Keratinocyte (primary cell): ENCODE results near the gene ITIH6. TPM values are rescaled to one million over a fixed set of nuclear protein-coding genes. Genes with fewer than 3 reads are reported as not detected.

Experiments used
- DNase-seq: peaks from one replicate; pipeline ENCODE4 v3.0.0-alpha.2; 2011; ENCODE audit warnings: low read depth, missing footprints, low spot score
- FAIRE-seq: peaks from 2 replicates; lab custom pipeline; 2011; peaks lifted over from hg19 to GRCh38; lab: Jason Lieb, UNC
- H2AFZ ChIP-seq: 2 replicates; pipeline ENCODE4 v1.6.0; 2012; ENCODE audit warnings: low read length, control low read depth, inconsistent platforms; ENCODE audit not compliant: control insufficient read depth
- H3K27ac ChIP-seq: 2 replicates; pipeline ENCODE4 v1.5.1; 2011; ENCODE audit warnings: low read length; ENCODE audit not compliant: control insufficient read depth, insufficient read depth
- H3K27me3 ChIP-seq: 3 replicates; pipeline ENCODE4 v1.6.0; 2011; ENCODE audit warnings: low read length; ENCODE audit not compliant: control insufficient read depth, insufficient read depth; ENCODE audit errors: extremely low read depth
- H3K36me3 ChIP-seq, 2 experiments: 2 replicates in 1 of 2; 3 replicates in 1 of 2; pipeline ENCODE4 v1.5.1; 2011; ENCODE audit warnings: low read length in 2 of 2, mild to moderate bottlenecking in 1 of 2; ENCODE audit not compliant: control insufficient read depth in 2 of 2, insufficient read depth in 2 of 2; ENCODE audit errors: extremely low read depth in 1 of 2
- H3K4me1 ChIP-seq: 3 replicates; pipeline ENCODE4 v1.5.1; 2011; ENCODE audit warnings: low read length; ENCODE audit not compliant: control insufficient read depth, insufficient read depth; ENCODE audit errors: extremely low read depth
- H3K4me2 ChIP-seq: 3 replicates; pipeline ENCODE4 v1.6.0; 2011; ENCODE audit warnings: low read depth, low read length; ENCODE audit not compliant: control insufficient read depth, insufficient read depth; ENCODE audit errors: extremely low read depth
- H3K4me3 ChIP-seq, 3 experiments: fragments of 200-600 bp in 1 of 3; sonication (generic) in 1 of 3; 2 replicates in 2 of 3; 3 replicates in 1 of 3; pipeline ENCODE4 v1.5.1; 2011 to 2016; ENCODE audit warnings: low read length in 3 of 3, mild to moderate bottlenecking in 3 of 3, control low read depth in 2 of 3, inconsistent platforms in 1 of 3, low read depth in 1 of 3, mixed read lengths in 1 of 3, mixed run types in 1 of 3, moderate library complexity in 1 of 3; ENCODE audit not compliant: control insufficient read depth in 2 of 3, insufficient read depth in 2 of 3; ENCODE audit errors: extremely low read depth in 1 of 3
- H3K79me2 ChIP-seq: 2 replicates; pipeline ENCODE4 v1.6.0; 2012; ENCODE audit warnings: low read length; ENCODE audit not compliant: control insufficient read depth, insufficient read depth
- H3K9ac ChIP-seq: 3 replicates; pipeline ENCODE4 v1.6.0; 2011; ENCODE audit warnings: low read length; ENCODE audit not compliant: control insufficient read depth, insufficient read depth; ENCODE audit errors: extremely low read depth
- H3K9me1 ChIP-seq: 3 replicates; pipeline ENCODE4 v1.6.0; 2011; ENCODE audit warnings: low read length; ENCODE audit not compliant: control insufficient read depth, insufficient read depth; ENCODE audit errors: extremely low read depth
- H3K9me3 ChIP-seq: 2 replicates; pipeline ENCODE4 v1.5.1; 2012; ENCODE audit warnings: low read depth, low read length; ENCODE audit not compliant: control insufficient read depth
- H4K20me1 ChIP-seq: 3 replicates; pipeline ENCODE4 v1.6.0; 2011; ENCODE audit warnings: low read length; ENCODE audit not compliant: control insufficient read depth, insufficient read depth; ENCODE audit errors: extremely low read depth
- EZH2 ChIP-seq: IDR thresholded peaks from one replicate; pipeline ENCODE4 v1.6.1; 2012; ENCODE audit warnings: inconsistent platforms, mild to moderate bottlenecking, low read length, moderate library complexity
- dilution Hi-C: fragments of 300-500 bp; cut with MboI; formaldehyde crosslinking; loops from one replicate; pipeline ENCODE4 v1.7.0; 2020; ENCODE audit warnings: low sequenced_read_pairs; ENCODE audit not compliant: extremely low pct_ligation_motif_present
- polyA plus RNA-seq, 5 experiments: library from polyadenylated mRNA; depleted of rRNA in 3 of 5; stranded (reverse) in 3 of 5; stranded (forward) in 1 of 5; unstranded in 1 of 5; fragments of >200 nt; gene quantifications; 1 replicate in 1 of 5; 2 replicates in 3 of 5; 3 replicates in 1 of 5; pipeline versions ENCODE4 v1.2.1 to v1.2.3, GENCODE V29; 2011 to 2012; ENCODE audit warnings: missing spikeins in 2 of 5, low read depth in 1 of 5, low replicate concordance in 1 of 5
- TF ChIP-seq, protein P1 (sequence below), 3 experiments: IDR thresholded peaks in 1 of 3; conservative IDR thresholded peaks in 1 of 3; optimal IDR thresholded peaks in 1 of 3; 2 replicates in 2 of 3; 3 replicates in 1 of 3; pipeline versions ENCODE3 to v1.5.1; 2011; ENCODE audit warnings: low read length in 3 of 3, mild to moderate bottlenecking in 3 of 3, moderate library complexity in 2 of 3, control low read depth in 1 of 3, inconsistent platforms in 1 of 3; ENCODE audit not compliant: insufficient read depth in 2 of 3; ENCODE audit errors: extremely low read depth in 1 of 3

ITIH6 gene
- polyA plus RNA-seq, 1 donor (not counting 4 experiments of a cell fraction or from before 2014, with no cell fraction given) = not detected

DNA sequence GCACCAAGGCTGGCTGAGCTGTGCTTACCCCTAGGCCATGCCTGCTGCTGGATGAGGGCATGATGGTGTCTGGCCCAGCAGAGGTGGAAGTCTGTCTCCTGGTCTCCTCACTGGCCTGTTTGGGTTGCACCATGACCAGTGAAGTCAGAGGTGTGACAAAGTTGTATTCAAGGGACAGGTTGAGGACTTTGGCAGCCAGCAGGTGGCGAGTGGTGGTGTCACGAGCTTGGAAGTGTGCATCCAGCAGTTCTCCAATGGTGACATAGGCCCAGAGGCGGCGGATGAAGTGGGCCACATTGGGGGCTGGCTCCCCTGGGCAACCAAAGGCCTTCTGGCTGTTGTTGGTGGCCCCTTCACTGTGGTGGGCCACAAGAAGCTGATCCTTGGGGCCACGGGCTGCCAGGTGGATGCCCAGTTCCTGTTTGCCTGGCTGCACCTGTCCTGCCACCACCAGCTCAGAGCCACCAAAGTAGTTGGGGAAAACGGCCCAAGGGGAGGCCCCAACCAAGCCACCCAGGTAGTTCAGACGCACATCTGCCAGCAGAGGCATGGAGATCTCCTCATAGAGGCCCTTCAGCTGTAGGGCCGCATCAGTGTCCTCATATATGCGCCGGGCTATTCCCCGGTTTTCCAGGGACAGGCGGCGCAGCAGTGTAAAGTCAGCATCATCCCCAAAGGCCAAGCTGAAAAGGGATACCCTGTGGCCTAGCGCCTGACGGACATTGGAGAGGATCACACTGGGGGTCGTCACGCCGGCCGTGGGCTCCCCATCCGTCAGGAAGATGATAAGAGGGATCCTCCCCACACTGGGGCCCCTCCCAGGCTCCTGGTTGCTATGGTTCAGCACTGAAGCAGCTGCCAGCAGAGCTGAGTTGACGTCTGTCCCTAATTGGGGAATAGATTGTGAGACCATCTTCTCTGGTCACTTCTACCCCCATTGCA lies 39.7 kb downstream of the ITIH6 start:
- TF ChIP-seq, protein P1, sequence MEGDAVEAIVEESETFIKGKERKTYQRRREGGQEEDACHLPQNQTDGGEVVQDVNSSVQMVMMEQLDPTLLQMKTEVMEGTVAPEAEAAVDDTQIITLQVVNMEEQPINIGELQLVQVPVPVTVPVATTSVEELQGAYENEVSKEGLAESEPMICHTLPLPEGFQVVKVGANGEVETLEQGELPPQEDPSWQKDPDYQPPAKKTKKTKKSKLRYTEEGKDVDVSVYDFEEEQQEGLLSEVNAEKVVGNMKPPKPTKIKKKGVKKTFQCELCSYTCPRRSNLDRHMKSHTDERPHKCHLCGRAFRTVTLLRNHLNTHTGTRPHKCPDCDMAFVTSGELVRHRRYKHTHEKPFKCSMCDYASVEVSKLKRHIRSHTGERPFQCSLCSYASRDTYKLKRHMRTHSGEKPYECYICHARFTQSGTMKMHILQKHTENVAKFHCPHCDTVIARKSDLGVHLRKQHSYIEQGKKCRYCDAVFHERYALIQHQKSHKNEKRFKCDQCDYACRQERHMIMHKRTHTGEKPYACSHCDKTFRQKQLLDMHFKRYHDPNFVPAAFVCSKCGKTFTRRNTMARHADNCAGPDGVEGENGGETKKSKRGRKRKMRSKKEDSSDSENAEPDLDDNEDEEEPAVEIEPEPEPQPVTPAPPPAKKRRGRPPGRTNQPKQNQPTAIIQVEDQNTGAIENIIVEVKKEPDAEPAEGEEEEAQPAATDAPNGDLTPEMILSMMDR (optimal IDR thresholded peaks at IDR 0.05 in 1 of 3, IDR thresholded peaks at IDR 0.05 in 1 of 3, conservative IDR thresholded peaks at IDR 0.05 in 1 of 3; ENCODE audit: extremely low read depth in 1 of 3, insufficient read depth in 2 of 3, low read length in 3 of 3) = no peak
- no peak for TF ChIP-seq EZH2
- dilution Hi-C loops = no loop called here
- H2AFZ ChIP-seq = no peak overlapping the region
- DNase-seq (no peak), FAIRE-seq (no peak)
- no peaks in the 10 kb centered on the region for H3K4me1 ChIP-seq
- H4K20me1 ChIP-seq = no peaks in the 10 kb centered on the region
- H3K27ac ChIP-seq = no peak overlapping the region
- no peaks in the 10 kb centered on the region for H3K79me2 ChIP-seq
- no peaks in the 10 kb centered on the region for H3K9me3 ChIP-seq
- H3K9me1 ChIP-seq = no peaks in the 10 kb centered on the region
- H3K4me2 ChIP-seq = no peak overlapping the region
- H3K27me3 ChIP-seq = no peaks in the 10 kb centered on the region
- no peak overlapping the region for H3K9ac ChIP-seq
- no peak overlapping the region for H3K4me3 ChIP-seq
- H3K36me3 ChIP-seq = no peaks in the 10 kb centered on the region

DNA sequence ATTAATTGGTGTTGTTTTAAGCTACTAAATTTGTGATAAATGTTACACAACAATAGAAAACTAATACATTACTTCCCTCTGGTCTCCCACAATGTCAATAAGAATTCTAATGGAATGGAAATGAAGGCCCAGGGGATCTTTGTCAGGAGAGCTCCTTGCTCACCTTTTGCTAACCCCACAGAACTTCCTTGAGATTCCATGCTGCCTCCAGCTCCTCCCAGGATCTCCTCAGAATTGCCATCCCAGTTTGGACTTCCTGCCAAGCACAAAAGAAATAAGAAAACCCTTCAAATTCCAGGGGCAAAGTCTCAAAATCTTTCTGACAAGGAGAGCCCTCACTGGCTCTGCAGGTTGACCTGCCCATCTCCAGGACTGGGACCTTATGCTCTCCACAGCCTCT lies 43.2 kb downstream of the ITIH6 start:
- Histone ChIP-seq H3K9me3 (no peaks in the 10 kb centered on the region), H2AFZ (no peak overlapping the region), H3K79me2 (no peaks in the 10 kb centered on the region), H3K4me3 (no peak overlapping the region), H3K27ac (no peak overlapping the region), H3K36me3 (no peaks in the 10 kb centered on the region), H3K9me1 (no peaks in the 10 kb centered on the region), H3K4me1 (no peaks in the 10 kb centered on the region), H4K20me1 (no peaks in the 10 kb centered on the region), H3K4me2 (no peak overlapping the region), H3K27me3 (no peaks in the 10 kb centered on the region), H3K9ac (no peak overlapping the region)
- FAIRE-seq (no peak), DNase-seq (no peak)
- dilution Hi-C loops = no loop called here
- TF ChIP-seq, protein P1 (optimal IDR thresholded peaks at IDR 0.05 in 1 of 3, IDR thresholded peaks at IDR 0.05 in 1 of 3, conservative IDR thresholded peaks at IDR 0.05 in 1 of 3; ENCODE audit: extremely low read depth in 1 of 3, insufficient read depth in 2 of 3, low read length in 3 of 3) = no peak
- TF ChIP-seq EZH2 = no peak
